GM18505 (cell line): ENCODE measurements around the gene EXOSC7.
"Not testable (repeated sequence)": the region's sequence is repeated elsewhere in the genome, so short reads cannot be mapped to it uniquely, and the experiment has no call there.

Source experiments
- ATAC-seq: cut with Tn5 transposase; IDR thresholded peaks from one replicate; pipeline ENCODE4 v1.9.1; 2021; ENCODE audit not compliant: unreplicated experiment
- POLR2A ChIP-seq: IDR thresholded peaks from 4 replicates; pipeline ENCODE4 v1.6.1; 2011; ENCODE audit warnings: borderline replicate concordance; ENCODE audit not compliant: insufficient read depth, insufficient read length; ENCODE audit errors: extremely low read depth

Gene EXOSC7

DNA sequence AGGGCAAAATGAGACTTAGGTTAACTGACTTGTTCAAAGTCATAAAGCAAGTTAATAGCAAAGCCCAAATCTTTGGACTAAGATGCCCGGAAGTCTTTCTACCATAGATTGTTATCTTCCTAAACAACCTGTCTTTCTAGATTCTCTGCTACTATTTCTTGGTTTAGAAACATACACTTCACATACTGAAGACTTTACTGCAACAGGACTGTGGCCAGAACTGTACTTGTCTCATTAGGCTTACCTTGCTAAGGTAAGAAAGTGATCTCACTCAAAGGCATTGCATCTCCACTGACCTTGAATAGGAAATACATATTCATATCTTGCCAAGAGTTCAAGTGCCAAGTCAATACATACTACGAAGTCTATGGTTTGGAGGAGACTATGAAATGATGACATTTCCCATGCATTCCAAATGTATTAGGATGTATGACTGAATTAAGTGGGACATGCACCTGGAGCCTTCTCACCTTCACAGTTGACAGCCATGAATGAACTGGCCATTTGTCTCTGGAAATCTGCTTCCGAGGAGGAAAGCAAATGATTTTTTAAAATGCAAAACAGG, 5.0 kb upstream of the EXOSC7 start:
- no peak for ATAC-seq
- no peak for TF ChIP-seq POLR2A

DNA sequence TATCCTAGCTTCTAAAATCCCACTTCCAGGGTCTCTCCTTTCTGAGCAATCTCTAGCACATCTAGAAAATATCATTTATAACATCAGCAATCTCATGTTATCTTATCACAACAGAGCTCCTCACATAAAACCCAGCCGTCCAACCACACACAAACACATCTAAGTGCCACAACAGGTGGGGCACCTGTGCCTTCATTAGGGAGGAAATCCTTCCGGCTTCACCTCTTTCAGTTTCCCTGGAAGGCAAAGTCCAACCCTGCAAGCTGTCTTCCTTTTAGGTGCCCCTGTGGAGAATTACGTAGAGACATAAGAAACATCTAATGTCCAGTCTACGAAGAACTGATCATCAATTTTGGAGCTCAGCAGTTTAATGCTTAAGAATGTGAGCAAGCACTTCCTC, 1.6 kb upstream of the EXOSC7 start:
- TF ChIP-seq POLR2A, result no peak
- ATAC-seq, result no peak

DNA sequence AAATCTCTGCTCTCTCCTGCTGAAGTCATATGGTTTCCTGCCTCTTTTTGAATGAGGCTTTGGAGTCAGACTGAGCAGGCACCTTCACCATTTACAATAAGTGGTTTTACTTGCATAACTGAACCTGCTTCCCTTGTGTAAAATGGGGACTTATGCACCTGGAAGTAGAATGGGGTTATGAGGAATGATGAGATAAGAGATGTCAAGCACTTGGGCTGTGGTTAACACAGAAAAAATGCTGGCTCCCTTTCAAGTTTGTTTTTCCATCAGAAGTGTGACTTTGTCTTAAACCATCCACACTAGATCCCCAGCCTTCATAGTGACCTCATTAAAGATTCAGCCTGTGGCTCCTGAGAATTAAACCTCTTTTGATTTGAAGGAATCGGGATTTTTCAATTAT, 5.2 kb downstream of the EXOSC7 start:
- no peak for ATAC-seq
- TF ChIP-seq POLR2A, result no peak

DNA sequence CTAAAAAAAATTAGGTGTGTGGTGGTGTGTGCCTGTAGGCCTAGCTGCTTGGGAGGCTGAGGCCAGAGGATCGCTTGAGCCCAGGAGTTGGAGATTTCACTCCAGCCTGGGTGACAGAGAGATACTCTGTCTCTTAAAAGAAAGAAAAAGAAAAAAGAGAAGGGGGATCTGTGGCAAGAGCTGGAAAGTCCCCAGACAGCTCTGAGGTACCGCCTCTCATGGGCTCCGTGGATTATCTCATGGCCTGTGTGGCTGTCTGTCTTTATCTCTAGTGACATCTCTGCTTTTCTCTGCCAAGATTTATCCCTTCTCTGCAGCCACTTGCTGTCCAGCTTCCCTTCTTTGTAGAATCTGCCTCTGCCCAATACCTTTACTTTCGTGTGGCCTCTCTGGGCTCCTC, 5.7 kb downstream of the EXOSC7 start:
- no peak for TF ChIP-seq POLR2A
- no peak for ATAC-seq

DNA sequence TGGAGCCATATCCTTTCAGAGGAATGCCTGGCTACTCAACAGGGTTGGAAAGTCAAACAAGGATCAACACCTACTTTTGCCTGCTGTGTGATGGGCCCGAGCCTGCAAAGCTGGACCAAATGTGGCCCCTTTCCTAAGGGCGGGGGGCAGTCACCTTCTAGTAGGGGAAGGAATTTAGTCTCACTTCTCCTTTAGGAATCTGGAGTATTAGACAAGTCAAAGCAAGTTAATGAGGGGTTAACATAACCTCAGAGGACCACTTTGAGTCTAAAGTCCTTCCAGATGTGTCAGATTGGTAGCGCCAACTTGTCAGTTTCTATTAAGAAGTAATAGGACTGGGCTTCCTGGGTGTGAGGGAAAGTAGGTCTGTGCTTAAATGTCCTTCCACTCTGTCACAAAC, 6.8 kb downstream of the EXOSC7 start:
- TF ChIP-seq POLR2A, result no peak
- no peak for ATAC-seq

DNA sequence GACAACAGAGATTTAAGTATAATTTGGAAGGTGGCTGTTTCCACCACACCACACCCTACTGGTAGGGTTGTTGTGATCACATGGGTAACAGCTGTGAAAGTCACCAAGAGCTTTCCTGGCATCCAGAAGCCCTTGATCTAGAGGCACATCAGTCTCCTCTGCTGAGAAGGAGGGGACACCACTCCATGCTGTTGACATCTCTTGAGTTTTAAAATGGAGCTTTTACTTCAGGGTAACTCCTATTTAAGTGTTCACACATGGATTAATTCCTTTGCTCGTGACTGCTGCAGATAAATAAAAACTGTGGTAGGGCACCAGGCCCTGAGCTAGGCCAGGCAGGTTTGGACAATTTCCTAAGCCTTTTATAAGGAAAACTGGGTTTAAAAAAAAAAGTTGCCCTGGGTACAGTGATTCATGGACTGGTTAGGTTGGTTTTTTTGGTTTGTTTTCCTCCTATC, 7.5 kb downstream of the EXOSC7 start:
- no peak for TF ChIP-seq POLR2A
- ATAC-seq, result no peak

DNA sequence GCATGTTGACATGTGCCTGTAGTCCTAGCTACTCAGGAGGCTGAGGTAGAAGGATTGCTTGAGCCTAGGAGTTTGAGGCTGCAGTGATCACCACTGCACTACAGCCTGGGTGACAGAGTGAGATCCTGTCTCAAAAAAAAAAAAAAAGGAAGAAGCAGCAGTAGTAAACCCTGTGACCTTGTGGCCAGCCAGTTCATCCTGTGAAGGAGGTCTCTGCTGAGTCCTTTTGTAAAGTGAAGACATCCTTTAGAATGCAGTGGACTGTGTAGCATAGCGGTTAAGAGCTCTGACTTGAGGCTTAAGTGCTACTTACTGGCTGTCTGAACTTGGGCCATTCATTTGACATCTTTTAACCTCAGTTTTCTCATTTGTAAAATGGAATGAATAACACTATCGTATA, 8.3 kb downstream of the EXOSC7 start:
- no peak for TF ChIP-seq POLR2A

DNA sequence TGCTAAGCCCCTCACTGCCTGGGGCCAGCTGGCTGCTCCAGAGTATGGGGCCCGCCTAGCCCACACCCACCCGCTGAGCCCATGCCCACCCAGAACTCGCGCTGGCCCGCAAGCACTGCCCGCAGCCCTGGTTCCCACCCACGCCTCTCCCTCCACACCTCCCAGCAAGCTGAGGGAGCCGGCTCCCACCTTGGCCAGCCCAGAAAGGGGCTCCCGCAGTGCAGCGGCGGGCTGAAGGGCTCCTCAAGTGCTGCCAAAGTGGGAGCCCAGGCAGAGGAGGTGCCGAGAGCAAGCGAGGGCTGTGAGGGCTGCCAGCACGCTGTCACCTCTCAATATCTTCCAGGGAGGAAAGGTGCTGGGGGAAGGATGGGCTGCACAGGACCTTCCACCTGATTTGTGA, 10.3 kb downstream of the EXOSC7 start:
- ATAC-seq, result not testable (repeated sequence)

More for the DNA sequence above, 8.3 kb downstream of the EXOSC7 start:
- ATAC-seq, result no peak

DNA sequence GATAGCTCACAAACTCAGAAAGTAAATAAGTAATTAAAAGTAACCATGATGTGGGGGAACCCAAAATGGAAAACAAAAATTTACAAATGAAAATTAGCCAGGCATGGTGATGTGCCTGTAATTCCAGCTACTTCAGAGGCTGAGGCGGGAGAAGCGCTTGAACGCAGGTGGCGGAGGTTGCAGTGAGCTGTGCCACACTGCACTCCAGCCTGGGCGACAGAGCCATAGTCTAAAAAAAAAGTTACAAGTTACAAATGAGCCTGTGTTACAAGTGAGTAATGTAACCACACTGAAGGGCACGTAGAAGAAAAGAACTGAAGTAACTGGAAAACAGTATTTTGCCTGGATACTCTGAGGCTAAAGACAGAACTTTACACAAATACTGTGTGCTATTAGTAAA, 11.3 kb downstream of the EXOSC7 start:
- TF ChIP-seq POLR2A, result no peak
- ATAC-seq, result no peak

DNA sequence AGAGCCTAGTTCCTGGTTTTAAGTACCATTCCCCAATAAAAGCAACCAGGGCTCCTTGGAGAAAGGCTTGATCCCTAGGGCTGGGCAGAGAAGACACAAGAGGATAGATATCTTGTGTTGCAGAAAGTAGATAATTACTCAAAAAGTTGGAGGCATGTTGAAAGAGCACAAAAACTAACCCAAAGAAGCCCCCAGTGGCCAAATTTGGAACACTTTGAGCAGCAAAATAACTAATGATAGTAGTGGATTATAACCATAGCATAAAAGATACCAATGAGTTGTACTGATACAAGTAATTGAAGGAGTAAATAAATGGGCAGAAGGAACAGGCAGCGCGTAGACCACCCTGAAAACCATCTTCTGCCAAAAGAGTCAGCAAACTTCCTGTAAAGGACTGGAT, 12.0 kb downstream of the EXOSC7 start:
- TF ChIP-seq POLR2A, result no peak
- ATAC-seq, result no peak

DNA sequence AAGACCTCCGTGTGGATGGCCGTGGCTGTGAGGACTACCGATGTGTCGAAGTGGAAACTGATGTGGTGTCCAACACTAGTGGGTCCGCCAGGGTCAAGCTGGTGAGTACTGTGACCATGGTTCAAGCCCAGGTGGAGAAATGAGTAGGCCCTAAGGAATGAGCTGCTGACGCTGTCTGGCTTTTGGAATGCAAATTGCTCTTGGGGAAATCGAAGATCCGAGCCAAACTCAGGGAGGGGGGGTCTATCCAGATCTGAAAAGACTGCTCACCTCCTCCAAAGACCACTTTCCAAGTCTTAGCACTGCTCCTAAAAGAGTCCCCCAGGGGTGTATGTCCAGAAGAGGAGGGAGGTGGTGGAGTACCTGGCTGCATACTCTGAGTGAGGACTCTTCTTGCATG, 13.1 kb downstream of the EXOSC7 start:
- TF ChIP-seq POLR2A, result no peak
- no peak for ATAC-seq

DNA sequence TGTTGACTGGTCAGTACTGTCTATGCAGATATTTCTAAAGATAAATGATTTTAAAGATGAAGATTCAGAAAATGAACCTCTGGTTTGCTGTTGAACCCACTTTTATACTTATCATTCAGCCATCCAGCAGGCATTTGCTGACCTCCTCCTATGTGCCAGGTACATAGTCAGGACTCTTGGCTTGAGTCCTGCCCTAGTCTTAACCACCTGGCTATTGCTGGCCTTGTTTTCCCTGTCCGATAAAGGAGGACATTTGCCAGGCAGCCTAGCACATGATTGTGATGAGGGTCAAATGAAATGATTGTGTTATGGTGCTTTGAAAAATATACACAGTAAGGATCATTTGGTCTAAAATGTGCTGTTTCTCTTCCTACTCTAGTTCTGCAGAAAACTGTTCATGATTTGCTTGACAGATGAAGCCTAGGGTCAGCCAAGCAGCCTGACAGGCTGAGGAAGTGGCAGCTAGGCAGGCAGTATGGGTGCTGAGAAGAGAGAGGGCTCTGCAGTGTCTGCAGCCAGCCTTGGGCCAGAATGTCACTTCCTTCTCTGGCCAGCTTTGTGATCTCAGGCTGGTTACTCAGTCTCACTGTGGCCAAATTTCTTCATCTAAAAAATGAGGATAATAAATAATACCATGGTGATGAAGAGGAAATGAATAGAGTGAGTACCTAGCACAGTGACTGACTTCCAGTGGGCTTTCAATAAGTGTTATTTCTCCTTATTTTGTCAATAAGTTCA, 13.8 kb downstream of the EXOSC7 start:
- no peak for ATAC-seq
- TF ChIP-seq POLR2A, result no peak

DNA sequence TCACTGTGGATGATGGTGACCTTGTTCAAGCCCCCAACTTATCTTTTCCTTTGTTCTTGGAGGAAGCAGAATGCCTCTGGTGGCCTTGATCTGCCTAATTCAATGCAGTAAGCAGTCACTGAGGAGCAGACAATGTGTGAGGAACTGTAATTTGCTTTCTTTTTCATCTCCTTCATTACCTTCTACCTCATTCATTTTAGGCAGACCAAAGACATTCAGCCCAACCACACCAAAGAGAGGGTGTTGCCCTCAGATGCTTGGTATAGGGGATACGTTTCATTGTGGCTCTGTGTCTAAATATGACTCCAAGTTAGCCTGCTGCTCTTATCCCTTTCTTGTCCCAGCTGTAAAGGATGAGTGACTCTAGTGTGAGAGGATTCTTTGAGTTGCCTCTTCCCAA, 15.3 kb downstream of the EXOSC7 start:
- TF ChIP-seq POLR2A, result no peak
- no peak for ATAC-seq

DNA sequence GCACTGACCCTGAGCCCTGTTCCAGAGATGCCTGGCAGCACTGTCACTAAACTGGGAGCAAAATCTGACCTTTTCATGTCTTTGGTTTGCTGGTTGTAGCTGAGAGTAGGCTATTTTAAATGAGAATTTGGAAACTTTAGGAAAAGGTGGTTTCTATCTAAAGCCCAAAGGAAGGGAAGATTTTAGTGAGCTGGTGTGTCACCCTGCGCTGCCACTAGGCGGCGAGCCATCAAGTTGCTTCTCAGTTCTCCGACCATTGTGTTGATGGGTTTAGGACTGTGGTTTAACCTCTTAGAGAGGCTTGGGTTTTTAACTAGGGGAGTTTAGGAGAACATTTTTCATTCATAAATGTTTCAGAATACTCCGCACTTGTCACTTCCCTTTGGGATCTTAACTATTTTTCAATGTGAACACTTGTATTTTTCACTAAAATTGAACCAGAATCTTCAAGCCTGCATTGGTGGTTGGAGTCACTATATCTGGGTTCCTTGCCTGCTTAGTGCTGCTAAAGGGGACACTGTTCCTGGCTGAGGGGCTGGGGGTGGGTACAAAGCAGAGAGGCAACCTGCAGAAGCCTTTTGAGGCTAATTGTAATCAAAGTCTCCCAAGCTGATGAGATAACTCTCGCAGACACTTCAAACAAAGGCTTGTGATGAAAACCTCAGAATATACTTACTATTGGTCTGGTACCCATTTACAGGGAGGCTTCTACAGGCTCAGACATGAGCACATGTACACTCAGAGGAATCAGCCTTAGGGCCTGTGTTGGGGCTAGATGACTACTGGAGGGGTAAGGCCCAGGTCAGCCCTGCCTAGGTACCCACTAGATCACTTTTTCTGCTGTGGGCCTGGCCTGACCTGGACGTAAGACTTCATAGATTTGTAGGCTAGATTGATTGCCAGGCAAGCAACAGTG, 16.8 kb downstream of the EXOSC7 start:
- no peak for ATAC-seq
- no peak for TF ChIP-seq POLR2A
